Tibial nerve (tissue), 3 donors: ENCODE measurements around the gene NDC1.

Experiments
- CTCF ChIP-seq, 5 experiments: fragments of 200-600 bp in 3 of 5; fragments of 450-650 bp in 2 of 5; sonication (generic) in 3 of 5; IDR thresholded peaks; one replicate each; pipeline ENCODE4 v1.5.1; 2016 to 2019; ENCODE audit warnings: antibody characterized with exemption in 5 of 5, mild to moderate bottlenecking in 3 of 5, moderate library complexity in 2 of 5
- POLR2A ChIP-seq, 2 donors: fragments of 450-650 bp; IDR thresholded peaks; one replicate each; pipeline ENCODE4 v1.6.1; 2017; ENCODE audit warnings: antibody characterized with exemption in 2 of 2, mild to moderate bottlenecking in 2 of 2, moderate library complexity in 2 of 2

- no peak for TF ChIP-seq POLR2A (IDR thresholded peaks at IDR 0.05)
- no peak for TF ChIP-seq CTCF (IDR thresholded peaks at IDR 0.05)
Observed at GRCh38 chr1:53735261-53735660, 102.8 kb downstream of the NDC1 start.
